Measurements from ENCODE around the gene MATCAP1.
A peak's percentile ranks its signal among the peaks of the same experiment; 100 is the strongest.

- TF ChIP-seq, protein P1, sequence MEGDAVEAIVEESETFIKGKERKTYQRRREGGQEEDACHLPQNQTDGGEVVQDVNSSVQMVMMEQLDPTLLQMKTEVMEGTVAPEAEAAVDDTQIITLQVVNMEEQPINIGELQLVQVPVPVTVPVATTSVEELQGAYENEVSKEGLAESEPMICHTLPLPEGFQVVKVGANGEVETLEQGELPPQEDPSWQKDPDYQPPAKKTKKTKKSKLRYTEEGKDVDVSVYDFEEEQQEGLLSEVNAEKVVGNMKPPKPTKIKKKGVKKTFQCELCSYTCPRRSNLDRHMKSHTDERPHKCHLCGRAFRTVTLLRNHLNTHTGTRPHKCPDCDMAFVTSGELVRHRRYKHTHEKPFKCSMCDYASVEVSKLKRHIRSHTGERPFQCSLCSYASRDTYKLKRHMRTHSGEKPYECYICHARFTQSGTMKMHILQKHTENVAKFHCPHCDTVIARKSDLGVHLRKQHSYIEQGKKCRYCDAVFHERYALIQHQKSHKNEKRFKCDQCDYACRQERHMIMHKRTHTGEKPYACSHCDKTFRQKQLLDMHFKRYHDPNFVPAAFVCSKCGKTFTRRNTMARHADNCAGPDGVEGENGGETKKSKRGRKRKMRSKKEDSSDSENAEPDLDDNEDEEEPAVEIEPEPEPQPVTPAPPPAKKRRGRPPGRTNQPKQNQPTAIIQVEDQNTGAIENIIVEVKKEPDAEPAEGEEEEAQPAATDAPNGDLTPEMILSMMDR (IDR thresholded peaks at IDR 0.05), result peak in 1 of 3 donors; percentile 15
- no peak for TF ChIP-seq POLR2AphosphoS5 (IDR thresholded peaks at IDR 0.05)
Measured at GRCh38 chr16:67169642-67170167, 14.1 kb downstream of the MATCAP1 start.
